ENCODE data around the gene HAGHL. TPM values are rescaled to one million over a fixed set of nuclear protein-coding genes. Genes with fewer than 3 reads are reported as not detected.

Gene HAGHL
- total RNA-seq (2014; rRNA removed; shearing (Covaris generic)), result 3.3 and 4.0 TPM in 2 replicates

- peak; percentile 34 for DNase-seq (ENCODE audit: low read depth)
These were observed at the start of gene HAGHL, which contains the start of gene CCDC78 for GRCh38 chr16:726438-727290. Gene HAGHL (plus strand): TSS chr16:727106. CDS start chr16:727510, 404 bp downstream. Gene CCDC78 (minus strand): TSS chr16:726443. CDS start chr16:726367, 76 bp downstream.

- DNase-seq (ENCODE audit: low read depth), result no peak
These were observed 49.4 kb upstream of the HAGHL start for GRCh38 chr16:677316-678190.

- DNase-seq (ENCODE audit: low read depth), result no peak
These were observed 48.6 kb upstream of the HAGHL start for GRCh38 chr16:678209-678857.

- peak; percentile 63 for DNase-seq (ENCODE audit: low read depth)
These were observed 47.8 kb upstream of the HAGHL start for GRCh38 chr16:678858-679813.

- DNase-seq (ENCODE audit: low read depth), result peak; percentile 81
These were observed 46.9 kb upstream of the HAGHL start, which contains the start of gene STUB1 for GRCh38 chr16:679814-680624. Gene STUB1 (plus strand): TSS chr16:680410. CDS start chr16:680526, 116 bp downstream.

GRCh38 chr16:680625-680945 is 46.3 kb upstream of the HAGHL start:
- no peak for DNase-seq (ENCODE audit: low read depth)

GRCh38 chr16:680967-681745 is 45.8 kb upstream of the HAGHL start:
- DNase-seq (ENCODE audit: low read depth), result peak; percentile 54

GRCh38 chr16:681746-682427 is 45.0 kb upstream of the HAGHL start:
- DNase-seq (ENCODE audit: low read depth), result peak; percentile 70

- DNase-seq (ENCODE audit: low read depth), result no peak
These were observed 44.2 kb upstream of the HAGHL start for GRCh38 chr16:682493-683395.

GRCh38 chr16:683396-684070 is 43.4 kb upstream of the HAGHL start:
- no peak for DNase-seq (ENCODE audit: low read depth)

- DNase-seq (ENCODE audit: low read depth), result peak; percentile 93
These were observed 42.7 kb upstream of the HAGHL start, which contains the start of gene JMJD8 for GRCh38 chr16:684071-684794. Gene JMJD8 (minus strand): TSS chr16:684334. CDS start chr16:684319, 15 bp downstream.

- DNase-seq (ENCODE audit: low read depth), result no peak
These were observed 41.8 kb upstream of the HAGHL start for GRCh38 chr16:684961-685696.

- DNase-seq (ENCODE audit: low read depth), result no peak
These were observed 40.9 kb upstream of the HAGHL start for GRCh38 chr16:685967-686366.

GRCh38 chr16:686459-687260 is 40.2 kb upstream of the HAGHL start:
- no peak for DNase-seq (ENCODE audit: low read depth)

All from RPMI7951 (cell line).